ENCODE results near the gene NEUROG1.

The NEUROG1 gene

DNA sequence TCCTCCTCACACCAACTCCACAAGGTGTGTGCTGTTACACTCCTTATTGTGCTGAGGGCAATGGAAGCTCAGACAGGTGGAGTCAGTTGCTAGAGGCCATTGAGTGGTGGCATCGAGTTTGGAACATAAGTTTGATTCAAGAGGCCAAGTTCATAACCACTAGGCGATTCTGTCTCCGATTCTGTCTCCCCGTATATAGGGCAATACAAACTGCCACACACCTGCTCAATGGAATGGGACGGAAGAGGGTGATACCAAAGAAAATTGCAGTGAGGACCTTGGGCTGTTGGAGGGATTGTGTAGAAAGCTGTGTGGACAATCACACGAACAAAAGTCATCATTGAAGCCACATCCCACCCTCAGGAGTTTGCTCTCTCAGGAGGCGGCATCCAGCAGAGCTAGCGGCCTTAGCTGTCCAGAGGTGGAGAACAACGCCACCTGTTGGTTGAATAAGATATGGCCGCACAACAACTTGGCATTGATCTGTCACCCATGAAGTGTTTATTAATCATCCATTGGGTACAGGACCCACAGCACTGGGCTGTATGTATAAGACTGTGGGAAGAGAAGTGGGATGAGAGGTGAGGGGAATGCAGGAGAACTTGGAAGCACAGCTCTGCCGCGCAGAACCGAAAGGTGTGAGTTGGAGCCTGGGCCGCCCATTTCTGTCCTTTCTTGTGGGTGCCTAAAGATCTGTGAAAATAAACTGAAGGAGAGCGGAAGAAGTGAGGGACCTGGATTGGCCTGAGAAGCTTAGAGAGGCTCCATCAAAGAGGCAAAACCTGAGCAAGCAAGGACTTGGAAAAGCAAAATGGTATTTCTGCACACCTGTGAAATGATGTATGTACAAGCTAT lies 16.1 kb upstream of the NEUROG1 start:
- ChIA-PET POLR2A (interaction anchor here (1.0 to 5.3 kb wide), 2 partner anchors 86 to 94 kb away, joined by 4 to 25 read pairs; no protein-coding TSS in a partner anchor), CTCF (interaction anchor here (0.6 to 11.4 kb wide), 17 partner anchors 9 to 339 kb away, joined by 3 to 450 read pairs (median 6); partner anchors contain the start of genes NEUROG1 and TIFAB)
- DNase-seq (ENCODE audit: extremely low spot score) = peak; percentile 79
- TF ChIP-seq FOXM1 (IDR thresholded peaks at IDR 0.05; ENCODE audit: borderline replicate concordance) (no peak), ELF4 (IDR thresholded peaks at IDR 0.05) (no peak), PKNOX1 (IDR thresholded peaks at IDR 0.05) (peak; percentile 74), SUZ12 (IDR thresholded peaks at IDR 0.05) (no peak), ARNT (IDR thresholded peaks at IDR 0.05) (no peak)

DNA sequence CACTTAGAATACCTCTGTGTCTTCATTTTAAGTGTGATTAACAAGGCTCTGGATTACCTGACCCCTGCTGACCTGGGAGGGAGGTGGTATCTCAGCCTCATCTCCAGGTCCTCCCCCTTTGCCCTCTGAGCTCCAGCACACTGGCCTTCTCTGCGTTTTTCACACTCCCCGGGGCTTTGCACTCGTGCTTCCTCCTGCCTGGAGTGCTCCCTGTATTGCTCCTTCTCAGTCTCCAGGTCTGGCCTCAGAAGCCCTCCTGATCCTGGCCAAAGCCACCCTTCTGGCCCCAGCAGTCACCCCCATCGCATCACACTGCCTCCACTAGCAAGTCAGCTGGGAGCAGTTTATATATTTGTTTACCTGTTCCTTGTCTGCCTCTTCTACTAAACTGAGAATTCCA lies 13.6 kb upstream of the NEUROG1 start:
- ChIA-PET POLR2A (interaction anchor here (1.0 to 5.3 kb wide), 3 partner anchors 13 to 83 kb away, joined by 3 to 25 read pairs (median 3); partner anchors contain the start of gene NEUROG1), CTCF (interaction anchor here (0.7 to 11.4 kb wide), 8 partner anchors 9 to 87 kb away, joined by 3 to 450 read pairs (median 4); no protein-coding TSS in a partner anchor)
- TF ChIP-seq CTBP1 (IDR thresholded peaks at IDR 0.05; ENCODE audit: borderline replicate concordance) (no peak), PKNOX1 (IDR thresholded peaks at IDR 0.05) (no peak), FOXM1 (IDR thresholded peaks at IDR 0.05; ENCODE audit: borderline replicate concordance) (no peak), SUZ12 (IDR thresholded peaks at IDR 0.05) (no peak), TARDBP (IDR thresholded peaks at IDR 0.05) (no peak), BHLHE40 (IDR thresholded peaks at IDR 0.05; ENCODE audit: borderline replicate concordance) (no peak), ARNT (IDR thresholded peaks at IDR 0.05) (no peak), ZNF384 (IDR thresholded peaks at IDR 0.05) (no peak), FOXA1 (IDR thresholded peaks at IDR 0.05) (no peak), L3MBTL2 (conservative IDR thresholded peaks at IDR 0.05) (no peak)
- DNase-seq (ENCODE audit: extremely low spot score) = no peak

- ChIA-PET POLR2A (no interaction called here), CTCF (interaction anchor here (10.6 to 11.4 kb wide), 2 partner anchors 18 to 86 kb away, joined by 124 to 450 read pairs; no protein-coding TSS in a partner anchor)
- TF ChIP-seq SUZ12 (IDR thresholded peaks at IDR 0.05) = no peak
- TF ChIP-seq BHLHE40 (IDR thresholded peaks at IDR 0.05; ENCODE audit: borderline replicate concordance) = no peak
- no peak for DNase-seq (ENCODE audit: extremely low spot score)
These were observed 12.0 kb upstream of the NEUROG1 start for GRCh38 chr5:135547590-135548254.

DNA sequence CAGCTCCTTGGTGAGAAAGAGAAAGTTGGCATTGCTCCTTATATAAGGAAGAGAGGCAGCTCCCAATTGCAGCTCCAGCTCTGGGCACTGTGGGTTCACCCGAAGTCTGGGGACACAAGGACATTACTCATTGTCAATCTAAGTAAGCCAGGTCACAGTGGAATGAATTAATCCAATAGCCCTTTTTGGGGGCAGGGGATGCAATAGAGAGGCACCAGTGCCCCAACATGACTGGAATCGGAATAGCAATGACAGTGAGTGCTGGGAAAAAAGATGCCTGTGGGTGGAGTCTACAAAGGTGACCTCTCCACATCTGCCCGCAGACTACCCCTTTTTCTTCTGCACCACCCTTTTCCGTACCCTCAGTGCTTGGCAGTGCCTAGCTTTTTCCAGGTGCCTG lies 11.1 kb upstream of the NEUROG1 start:
- ChIA-PET CTCF (interaction anchor here (10.6 to 11.4 kb wide), 2 partner anchors 19 to 85 kb away, joined by 124 to 450 read pairs; no protein-coding TSS in a partner anchor), POLR2A (no interaction called here)
- no peak for DNase-seq (ENCODE audit: extremely low spot score)
- TF ChIP-seq L3MBTL2 (conservative IDR thresholded peaks at IDR 0.05) (no peak), SUZ12 (IDR thresholded peaks at IDR 0.05) (no peak), HDGF (IDR thresholded peaks at IDR 0.05; ENCODE audit: borderline replicate concordance) (no peak), SP1 (IDR thresholded peaks at IDR 0.05) (no peak), ZNF384 (IDR thresholded peaks at IDR 0.05) (no peak), TARDBP (IDR thresholded peaks at IDR 0.05) (no peak), PKNOX1 (IDR thresholded peaks at IDR 0.05) (no peak), FOXM1 (IDR thresholded peaks at IDR 0.05; ENCODE audit: borderline replicate concordance) (no peak)

DNA sequence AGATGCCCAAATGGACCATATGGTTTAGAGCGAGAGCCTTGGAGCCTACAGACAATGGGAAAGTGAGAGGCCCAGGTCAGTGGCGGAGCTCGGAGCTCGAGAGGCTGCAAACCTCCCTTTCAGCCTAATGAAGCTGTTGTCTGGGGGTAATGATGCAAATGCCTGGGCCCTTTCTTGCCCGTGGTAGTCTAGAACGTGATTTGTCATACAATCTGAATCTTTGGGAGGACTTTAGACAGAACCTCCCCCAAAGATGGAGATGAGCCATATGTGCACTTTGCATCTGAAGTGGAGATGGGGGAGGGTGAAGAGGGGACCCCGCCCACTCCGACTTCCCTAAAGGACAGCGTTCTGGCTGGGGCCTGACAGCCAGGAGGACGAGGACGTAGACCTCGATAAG lies 10.3 kb upstream of the NEUROG1 start:
- TF ChIP-seq SUZ12 (IDR thresholded peaks at IDR 0.05) (no peak), ARNT (IDR thresholded peaks at IDR 0.05) (no peak), FOXA1 (IDR thresholded peaks at IDR 0.05) (no peak), FOXK2 (IDR thresholded peaks at IDR 0.05) (no peak), L3MBTL2 (conservative IDR thresholded peaks at IDR 0.05) (no peak), ZNF384 (IDR thresholded peaks at IDR 0.05) (no peak)
- CTCF ChIA-PET = interaction anchor here (10.6 to 11.4 kb wide), 2 partner anchors 20 to 84 kb away, joined by 124 to 450 read pairs; no protein-coding TSS in a partner anchor
- POLR2A ChIA-PET = no interaction called here
- no peak for DNase-seq (ENCODE audit: extremely low spot score)

DNA sequence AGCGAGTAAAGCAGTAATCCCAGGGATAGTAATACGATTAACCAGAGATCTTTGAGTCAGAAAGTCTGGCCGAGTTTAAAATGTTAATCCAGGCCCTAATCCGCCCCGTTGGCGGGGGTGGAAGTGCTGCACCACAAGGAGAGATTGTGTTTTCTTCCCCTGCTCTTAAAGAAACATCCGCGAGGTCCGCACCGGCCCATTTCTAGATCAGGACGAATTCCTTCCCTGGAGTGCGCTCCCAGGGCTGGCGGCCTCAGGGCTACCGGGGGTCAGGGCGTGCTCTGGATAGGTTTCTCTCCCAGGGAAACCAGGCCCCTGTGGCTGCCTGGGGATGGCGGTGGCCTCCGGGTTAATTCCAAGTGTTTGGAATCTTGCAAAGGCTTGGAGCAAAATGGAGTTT lies 9.3 kb upstream of the NEUROG1 start:
- CTCF ChIA-PET = interaction anchor here (0.5 kb wide), 1 partner anchor 1484 kb away, joined by 3 read pairs; no protein-coding TSS in a partner anchor
- TF ChIP-seq LEF1 (IDR thresholded peaks at IDR 0.05; ENCODE audit: borderline replicate concordance) (no peak), NFRKB (IDR thresholded peaks at IDR 0.05) (no peak), CTBP1 (IDR thresholded peaks at IDR 0.05; ENCODE audit: borderline replicate concordance) (no peak)
- no peak for DNase-seq (ENCODE audit: extremely low spot score)
- POLR2A ChIA-PET = no interaction called here
